ENCODE measurements around the gene ATL1.

Gene ATL1

DNA sequence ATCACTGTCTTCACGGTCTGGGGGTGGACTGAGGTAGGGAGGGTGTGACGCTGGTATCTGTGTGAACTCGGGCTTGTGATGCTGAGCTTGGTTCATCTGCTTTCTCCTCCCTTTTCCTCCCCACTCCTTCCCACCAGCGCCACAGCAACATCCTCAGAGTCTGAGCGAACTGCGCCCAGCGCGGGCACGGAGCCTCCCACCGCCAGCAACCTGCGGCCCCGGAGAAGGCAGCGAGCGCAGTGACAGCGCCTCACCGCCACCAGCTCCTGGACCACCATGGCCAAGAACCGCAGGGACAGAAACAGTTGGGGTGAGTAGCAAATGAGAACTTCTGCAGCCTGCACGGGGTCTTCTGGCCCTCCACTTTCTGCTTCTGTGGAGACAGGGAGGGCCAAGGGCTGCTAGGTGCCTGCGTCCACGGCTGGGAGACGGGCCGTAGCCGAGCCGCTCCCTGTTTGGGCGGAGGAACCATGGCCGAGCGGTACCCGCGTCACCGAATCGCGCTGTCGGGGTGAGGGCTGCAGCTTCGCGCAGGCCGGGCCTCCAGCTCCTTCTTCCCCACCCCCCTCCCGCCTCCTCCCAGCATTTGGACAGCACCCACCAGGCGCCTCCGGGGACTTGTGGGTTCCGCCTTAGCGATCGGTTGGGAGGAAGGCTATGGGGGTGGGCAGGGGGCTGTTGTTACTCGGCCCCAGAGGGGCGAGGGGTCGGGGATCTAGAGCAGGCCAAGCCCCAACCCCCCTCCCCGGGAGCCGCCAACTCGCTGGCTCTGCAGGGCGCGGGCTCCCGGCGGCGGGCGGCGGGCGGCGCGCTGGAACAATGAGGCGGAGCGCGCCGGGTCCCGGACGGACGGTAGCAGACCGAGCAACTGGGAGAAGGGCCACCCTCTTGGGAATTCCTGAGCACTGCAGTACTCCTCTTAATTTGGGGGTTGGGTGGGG lies at the start of gene ATL1:
TSS of gene ATL1 (plus strand) at position 156 of the 941 bp plus-strand sequence. CDS start at position 277, 121 bp downstream.
- DNase-seq (ENCODE audit: low read depth) = peak; percentile 16

DNA sequence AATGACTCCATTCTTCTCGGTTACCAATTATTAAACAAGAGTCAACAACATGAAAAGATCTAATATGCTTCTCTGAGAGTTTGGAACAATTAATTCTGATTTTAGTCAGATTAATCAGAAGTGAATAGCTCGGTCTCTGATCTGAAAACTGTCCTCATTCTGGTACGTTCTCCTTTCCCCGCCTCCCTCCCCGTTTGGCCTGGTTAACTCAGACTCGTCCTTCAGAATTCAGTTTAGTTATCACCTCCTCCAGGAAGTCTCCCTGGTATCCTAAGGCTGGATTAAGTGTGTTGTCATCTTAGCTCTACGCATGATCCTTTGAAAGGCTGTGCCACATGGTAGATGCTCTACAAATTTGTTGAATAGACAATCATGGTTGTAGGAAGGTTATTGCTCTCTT lies 49.8 kb upstream of the ATL1 start:
- no peak for DNase-seq (ENCODE audit: low read depth)

DNA sequence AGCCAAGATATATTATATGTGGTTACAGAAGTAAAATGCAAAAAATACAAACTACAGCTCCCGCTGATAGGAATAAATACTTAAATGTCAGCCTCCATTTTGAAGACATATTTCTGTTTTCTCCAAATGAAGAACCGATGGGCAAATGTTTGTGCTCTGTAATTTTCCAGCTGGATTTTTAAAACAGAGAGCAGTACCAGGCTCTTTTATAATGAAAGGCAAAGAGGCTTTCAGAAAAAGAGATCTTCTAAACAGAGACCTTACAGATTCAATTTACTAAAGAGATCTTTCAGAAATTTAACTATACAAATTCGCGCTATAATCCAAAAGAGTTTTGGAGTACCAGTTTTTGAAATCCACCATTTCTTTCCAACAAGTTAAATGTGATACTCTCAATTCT lies 47.5 kb upstream of the ATL1 start:
- DNase-seq (ENCODE audit: low read depth) = no peak

DNA sequence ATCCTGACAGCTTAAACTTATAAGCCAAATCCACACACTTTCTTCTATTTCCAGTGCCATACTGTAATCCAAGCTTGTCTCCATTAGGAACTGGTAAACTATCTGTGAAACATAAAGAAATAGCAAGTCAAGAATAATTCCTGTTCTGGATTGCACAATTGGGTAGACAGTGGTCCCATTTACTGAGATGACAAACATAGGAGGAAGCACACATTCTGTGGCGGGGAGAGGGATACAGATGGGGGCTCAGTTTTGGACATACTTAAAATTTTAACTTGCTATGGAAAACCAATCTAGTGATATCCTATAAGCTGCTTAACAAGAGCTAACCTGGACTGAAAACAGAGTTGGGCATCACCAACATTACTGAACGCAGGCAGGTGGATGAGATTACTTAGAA lies 43.9 kb upstream of the ATL1 start:
- no peak for DNase-seq (ENCODE audit: low read depth)

DNA sequence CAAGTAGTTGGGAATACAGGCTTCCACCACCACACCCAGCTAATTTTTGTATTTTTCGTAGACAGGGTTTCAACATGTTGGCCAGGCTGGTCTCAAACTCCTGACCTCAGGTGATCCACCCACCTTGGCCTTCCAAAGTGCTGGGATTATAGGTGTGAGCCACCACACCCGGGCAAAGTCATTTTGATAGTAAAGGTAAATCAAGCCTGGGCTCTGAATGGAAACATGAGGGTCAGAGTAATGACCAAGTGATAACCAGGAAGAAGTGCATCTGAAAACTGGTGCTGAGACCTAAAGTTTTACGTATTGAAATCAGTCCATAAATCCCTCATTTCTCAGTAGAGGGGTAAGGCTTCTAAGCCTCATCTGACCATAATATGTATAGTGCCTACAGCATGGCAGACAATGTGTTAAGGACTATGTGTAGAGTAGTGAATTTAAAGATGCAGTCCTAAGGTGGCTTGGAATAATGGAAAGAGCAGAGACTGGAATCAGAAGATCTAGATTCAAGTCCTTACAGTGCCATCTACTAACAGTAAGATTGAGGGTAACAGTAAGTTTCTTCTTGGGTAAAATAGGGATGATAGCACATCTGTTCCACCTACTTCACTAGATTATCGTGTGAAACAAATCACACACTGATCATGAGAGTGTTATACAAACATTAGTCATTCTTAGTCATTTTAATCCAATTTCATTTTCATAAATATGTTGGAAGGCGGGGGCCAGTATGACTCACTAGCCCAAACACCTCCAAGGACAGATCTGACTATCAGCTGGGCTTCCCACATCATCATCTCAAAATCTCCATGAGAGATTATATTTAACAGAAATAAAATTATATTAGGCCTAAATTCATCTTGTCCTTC lies 38.8 kb upstream of the ATL1 start:
- DNase-seq (ENCODE audit: low read depth) = peak; percentile 37

DNA sequence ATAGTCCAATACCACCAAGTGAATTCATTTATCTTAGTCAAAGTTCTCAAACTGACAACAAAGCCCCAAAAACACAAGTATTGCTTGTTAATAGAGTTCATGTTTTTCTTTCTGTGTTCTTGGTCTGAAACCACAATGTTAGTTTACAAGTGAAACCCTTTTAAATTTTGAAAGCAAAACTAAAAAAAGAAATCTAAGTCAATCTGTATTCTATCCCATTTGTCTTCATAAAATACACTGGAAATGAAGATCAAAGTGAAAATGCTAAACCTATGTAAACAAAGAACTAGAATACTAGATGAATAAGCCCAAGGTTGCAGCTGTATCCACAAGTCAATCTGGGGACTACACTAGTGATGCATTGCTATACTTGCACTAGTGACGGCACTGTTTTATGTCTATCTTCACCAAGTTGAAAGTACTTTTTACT lies 38.0 kb upstream of the ATL1 start:
- no peak for DNase-seq (ENCODE audit: low read depth)

DNA sequence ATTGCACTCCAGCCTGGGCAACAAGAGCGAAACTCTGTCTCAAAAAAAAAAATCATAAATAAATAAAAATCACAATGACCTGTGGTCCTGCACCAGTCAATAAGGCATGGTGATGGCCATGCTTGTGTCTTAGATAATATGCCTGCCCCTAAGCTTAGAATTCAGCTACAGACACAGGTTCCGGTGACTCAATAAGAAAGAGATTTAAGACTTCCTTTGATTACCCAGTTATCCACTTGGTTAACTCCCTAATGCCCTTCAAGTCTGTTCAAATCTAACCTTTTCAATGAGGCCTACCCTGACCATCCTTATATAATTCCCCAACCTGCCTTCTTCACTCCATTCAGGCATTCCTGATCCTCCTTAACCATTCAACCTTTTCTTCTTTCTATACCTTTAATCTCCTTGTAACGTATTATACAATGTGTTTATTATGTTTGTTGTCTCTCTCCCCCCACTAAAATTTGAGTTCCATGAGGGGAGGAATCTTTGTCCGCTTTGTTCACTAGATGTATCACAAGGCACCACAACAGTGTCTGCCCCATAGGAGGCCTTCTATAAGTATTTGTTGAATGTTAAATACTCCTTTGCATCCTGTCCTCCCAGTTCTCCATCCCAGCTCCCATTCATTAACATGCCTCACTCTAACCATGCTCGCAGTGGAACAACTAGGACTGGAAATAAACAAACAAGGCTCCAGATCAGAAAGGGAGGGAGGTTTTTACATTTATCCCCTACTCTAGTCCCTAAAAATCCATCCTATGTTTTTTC lies 36.5 kb upstream of the ATL1 start:
- DNase-seq (ENCODE audit: low read depth) = no peak

DNA sequence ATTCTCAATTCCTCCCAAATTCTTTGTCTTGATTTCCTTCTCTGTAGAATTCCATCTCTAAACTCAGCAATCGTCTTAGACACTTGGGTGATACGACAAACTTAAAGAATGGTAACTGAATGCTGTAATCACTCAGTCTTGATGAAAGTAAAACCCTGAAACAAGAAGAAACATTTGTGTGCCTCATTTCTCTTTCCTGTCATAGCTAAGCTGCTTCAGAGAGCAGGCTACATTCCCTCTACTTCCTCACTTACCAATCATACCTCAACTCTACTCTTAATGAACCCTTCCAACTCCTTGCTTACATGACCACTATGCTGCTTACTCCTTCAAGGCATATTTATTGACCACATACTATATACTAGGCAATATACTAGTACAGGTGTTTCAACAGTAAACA lies 35.9 kb upstream of the ATL1 start:
- no peak for DNase-seq (ENCODE audit: low read depth)

DNA sequence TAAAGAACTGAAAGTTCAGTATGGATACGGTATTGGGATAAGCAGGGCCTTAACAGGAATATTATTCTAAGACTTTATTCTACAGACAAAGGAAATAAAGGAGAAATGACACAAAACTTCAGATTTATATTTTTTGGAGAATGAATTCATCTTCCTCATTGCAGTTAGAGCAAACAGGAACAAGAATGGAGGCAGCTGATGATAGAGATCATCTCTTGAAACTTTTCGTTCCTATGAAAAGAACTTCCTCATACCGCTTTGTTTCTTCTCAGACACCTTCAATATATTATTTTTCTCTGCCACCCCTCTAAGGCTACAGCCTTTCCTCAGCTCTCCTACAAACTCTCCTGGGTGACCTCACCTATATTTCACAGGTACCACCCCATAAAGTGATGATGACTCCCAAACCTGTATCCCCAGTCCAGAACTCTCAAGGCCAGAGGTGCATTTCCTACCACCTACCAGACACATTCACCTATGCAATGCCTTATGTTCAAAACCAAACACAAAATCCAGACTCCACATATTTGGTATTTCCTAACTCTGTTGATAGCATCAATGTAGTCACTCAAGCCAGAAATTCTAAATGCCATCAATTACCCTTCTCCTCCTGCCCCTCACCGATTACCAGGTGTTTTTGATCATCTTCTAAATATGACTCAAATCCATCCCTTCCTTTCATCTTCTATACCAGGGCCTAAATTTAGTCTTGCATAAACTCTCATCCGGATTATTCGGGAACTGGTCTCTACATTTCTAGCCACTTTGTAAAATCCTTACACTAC lies 35.0 kb upstream of the ATL1 start:
- DNase-seq (ENCODE audit: low read depth) = no peak

DNA sequence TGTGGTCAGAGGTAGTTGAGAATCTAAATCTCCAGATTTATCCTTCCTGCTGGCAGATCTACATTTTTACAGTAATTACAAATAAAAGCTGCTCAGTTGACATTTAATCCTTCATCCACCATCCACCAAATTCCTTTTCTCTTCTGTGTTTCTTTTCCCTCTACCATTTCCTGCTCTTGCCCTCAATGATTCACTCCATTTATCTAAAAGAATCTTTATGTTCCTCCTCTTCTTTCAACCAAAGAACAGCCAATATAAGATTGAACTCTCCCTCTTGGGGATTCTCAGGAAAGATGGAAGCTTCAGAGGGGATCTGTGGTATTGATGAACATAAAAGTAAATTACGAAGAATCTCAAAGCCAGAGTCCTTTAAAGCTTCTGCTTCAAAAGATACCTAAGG lies 31.9 kb upstream of the ATL1 start:
- no peak for DNase-seq (ENCODE audit: low read depth)

DNA sequence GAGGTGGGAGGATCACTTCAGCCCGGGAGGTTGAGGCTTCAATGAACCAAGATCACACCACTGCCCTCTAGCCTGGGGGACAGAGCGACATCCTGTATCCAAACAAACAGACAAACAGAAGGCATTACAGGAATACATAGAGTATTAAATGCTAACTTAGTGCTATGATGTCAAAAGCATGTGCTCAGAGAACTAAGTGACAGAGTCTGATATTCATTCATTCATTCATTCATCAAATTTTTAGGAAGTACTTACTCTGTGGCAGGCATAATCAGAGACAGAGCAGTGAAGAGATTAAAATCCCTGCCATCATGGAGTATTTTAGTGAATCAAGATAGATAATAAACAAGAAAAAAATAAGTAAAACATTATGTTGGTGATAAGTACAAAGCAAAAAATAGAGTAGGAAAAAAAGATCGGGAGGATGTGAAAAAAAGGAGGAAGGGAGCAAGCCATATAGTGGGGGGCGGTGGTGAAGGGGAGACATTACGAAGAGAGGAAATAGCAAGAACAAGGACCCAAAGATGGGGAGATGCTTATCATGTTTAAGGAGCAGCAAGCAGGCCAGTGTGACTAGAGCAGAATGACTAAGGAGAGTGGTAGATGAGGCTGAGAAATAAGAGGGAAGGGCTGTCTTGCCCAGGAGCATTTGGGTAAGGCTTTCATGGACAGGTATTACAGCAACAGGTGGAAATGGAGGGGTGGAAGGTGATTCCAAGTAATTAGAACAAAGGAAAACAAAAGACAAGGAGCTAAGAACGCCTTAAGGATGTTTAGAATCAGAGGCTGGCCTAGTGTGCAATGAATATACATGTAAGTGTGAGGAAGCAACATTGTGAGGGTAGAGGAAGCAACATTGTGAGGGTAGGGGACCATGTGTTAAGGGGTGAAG lies 30.4 kb upstream of the ATL1 start:
- DNase-seq (ENCODE audit: low read depth) = no peak

DNA sequence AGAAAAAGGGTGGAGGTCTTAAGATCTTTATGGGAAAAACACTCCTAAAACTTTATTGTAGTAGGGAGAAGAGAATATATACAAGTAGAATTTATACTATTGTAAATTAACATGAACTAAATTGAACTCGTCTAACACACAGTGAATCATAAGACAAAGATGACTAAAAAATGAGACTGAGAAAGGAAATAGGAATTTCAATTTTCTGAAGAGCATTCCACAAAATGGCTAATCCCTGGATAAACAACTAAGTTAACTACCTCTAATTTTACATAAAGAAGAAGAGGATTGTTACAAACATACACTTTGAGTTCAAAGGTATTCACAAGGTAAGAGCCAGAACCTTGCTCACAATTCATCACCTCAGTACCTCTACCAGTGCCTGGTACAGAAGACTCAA lies 29.6 kb upstream of the ATL1 start:
- no peak for DNase-seq (ENCODE audit: low read depth)

DNA sequence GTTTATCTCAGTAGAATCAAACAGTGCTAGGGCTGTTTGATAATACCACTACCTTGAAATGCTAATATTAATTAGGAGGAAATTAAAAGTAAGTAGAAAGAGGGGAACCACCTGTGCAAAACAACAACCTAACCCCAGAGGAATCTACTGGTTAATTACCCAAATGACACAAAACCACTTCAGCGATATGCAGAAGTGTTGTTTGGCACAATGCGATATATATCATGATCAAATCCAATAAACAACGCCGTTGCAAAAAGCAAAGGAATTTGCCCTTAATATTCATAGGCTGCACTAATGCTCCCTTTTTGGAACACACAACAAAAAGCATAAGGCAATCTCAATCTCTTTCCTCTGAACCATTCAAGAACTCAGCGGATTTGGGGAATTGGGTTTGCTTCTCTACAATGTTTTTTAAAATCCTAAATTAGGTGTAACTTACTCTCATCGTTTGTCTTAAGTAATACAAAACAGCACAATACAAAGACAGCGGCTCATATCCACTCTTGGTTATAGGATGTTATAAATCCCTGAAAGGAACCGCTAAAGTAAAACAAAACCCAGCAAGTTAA lies 29.1 kb upstream of the ATL1 start:
- no peak for DNase-seq (ENCODE audit: low read depth)

DNA sequence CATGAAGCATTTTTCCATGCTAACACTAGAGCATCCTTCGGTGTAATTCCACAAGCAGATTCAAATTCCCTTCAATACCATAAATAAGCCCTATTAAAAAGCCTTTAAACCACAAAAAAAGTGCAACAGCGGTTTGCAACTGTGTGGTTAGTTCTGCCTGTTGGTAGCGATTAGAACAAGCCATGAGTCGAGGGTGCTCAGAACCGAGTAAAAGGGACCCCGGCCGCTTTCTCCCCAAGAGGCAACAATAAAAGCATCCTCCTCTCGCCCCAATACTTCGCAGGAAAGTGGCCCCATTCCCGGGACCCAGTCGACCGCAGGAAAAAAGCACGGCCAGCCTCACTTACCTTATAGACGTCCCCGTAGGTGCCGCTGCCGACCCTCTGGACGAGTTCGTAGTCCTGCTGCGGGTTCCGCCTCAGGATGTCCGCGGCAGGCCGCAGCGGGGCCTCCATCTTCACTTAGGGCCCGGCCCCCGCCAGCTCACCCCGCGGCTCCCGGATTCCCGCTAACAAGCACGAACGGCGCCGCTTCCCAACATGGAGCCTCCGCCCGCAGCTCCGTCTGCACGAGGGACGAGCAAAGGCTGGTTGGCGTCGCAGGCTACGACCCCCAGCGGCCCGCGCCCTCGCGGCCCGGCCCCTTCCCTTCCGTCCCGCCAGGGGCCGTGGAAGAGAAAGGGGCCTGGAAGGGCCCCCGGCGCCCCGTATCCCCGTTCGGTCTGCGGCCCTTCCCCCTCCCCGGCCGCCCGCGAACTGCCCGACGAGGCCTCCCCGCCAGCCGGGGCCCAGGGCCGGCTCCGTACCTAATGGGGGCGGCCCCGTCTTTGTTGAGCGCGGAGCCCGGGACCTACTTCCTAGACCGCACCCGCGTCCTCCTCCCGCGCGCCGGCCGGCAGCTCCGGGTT lies 28.1 kb upstream of the ATL1 start:
- DNase-seq (ENCODE audit: low read depth) = peak; percentile 6

DNA sequence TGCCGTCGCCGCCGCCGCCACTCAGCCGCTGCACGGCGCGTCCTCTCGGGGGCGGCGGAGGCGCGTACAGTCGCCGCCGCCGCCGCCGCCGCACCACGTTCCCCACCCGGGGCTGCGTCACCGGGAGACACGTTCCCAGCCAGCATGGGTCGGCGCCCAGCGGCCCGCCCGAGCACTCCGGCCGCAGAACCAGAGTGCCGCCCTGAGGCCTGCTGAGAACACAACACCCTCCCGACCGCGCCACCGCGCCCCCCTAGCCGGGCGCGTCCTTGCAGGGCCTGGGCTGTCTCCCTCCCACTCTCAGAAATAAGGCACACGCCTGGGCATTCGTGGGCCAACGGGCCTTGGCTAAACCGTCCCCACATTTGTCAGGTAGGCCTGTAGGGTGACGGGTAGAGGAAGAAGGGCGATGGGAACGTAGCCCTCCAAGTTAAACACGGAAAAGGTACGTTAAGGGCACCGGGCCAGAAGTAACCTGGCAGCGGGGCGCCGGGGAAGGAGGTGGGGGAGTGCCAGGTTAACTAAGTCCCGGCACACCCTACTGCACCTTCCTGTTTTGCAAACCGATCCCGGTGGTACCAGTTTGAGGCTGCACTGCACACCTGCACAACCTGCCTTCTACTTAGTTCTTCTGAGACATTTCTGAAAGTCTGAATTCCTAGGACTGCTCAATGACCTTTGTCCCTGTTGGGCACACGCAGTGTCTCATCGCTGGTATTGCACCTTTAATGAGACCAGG lies 27.3 kb upstream of the ATL1 start, which contains the start of gene MAP4K5:
TSS of gene MAP4K5 (minus strand) at position 68 of the 739 bp plus-strand sequence. CDS start 520 bp downstream, outside the sequence.
- peak; percentile 88 for DNase-seq (ENCODE audit: low read depth)

DNA sequence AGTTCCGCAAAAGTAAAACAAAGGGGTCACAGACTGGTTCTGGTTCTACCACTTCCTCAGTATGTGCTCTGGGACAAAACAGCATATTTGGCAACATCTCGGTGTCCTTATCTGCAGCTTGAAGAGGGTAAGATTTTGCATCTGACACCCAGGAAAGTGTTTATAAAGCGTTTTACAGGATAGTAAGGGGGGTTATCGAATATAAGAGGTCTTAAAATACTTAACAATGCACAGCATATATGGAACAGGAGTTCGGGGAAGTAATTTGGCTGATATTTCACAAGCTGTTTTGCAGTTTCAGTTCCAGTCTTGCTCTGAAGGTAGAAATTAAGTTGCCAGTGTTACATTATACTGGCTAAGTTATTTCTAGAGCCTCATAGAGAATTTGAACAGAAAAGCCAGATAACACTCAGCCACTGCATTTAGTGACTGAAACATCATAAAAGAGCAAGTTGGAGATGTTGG lies 26.7 kb upstream of the ATL1 start:
- no peak for DNase-seq (ENCODE audit: low read depth)

DNA sequence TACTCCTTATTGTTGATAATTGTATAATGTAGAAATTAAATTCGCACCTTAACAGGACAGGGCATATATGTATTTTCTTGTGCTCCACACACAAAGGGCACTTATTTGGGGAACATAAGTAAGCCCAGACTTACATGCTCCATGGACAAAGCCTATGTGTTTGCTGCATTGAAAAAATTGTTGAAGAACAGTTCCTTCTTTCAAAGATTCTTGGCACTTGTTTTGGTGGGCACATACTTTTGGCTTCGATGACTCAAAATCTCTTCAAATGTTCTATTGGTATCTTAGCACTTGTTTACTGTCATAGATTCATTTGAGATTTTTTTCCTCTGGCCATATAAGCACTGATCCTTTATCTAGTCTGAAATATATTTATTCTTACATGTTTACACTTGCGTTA lies 26.1 kb upstream of the ATL1 start:
- DNase-seq (ENCODE audit: low read depth) = no peak

DNA sequence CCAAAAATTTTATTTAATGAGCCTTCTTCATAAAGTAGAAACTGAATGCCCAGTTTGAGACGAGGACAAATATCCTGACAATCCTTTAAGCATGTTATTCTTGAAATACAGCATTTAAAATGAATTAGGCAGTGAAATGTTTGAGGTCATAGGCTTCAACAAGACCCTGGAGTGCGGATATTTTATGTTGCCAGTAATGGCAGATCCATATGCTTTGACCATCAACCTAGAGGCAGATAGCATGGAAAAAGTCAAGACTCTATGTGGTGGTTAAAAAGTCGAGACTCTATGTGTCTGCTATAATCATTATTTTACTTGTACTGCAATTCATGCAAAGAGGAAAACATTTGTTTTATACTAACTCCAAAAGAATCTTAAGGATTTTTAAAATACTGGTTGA lies 25.5 kb upstream of the ATL1 start:
- no peak for DNase-seq (ENCODE audit: low read depth)
